ENCODE results near the gene RELT.
A peak's percentile ranks its signal among the peaks of the same experiment; 100 is the strongest.

The RELT gene

GRCh38 chr11:73389134-73389525, 12.9 kb downstream of the RELT start:
- peak overlapping the region; percentile 93 for H3K27ac ChIP-seq
- DNase-seq (ENCODE audit: low spot score): peak; percentile 44
- TF ChIP-seq CTCF (conservative IDR thresholded peaks at IDR 0.05; ENCODE audit: low read depth): no peak
- POLR2A ChIA-PET (ENCODE audit: low non-redundant PET): no interaction called here
- CTCF ChIA-PET: interaction anchor here (0.7 to 1.3 kb wide), 3 partner anchors 16 to 38 kb away, joined by 3 to 7 read pairs (median 3); no protein-coding TSS in a partner anchor

GRCh38 chr11:73389916-73390315, 13.7 kb downstream of the RELT start:
- DNase-seq (ENCODE audit: low spot score): no peak
- no peak for TF ChIP-seq CTCF (conservative IDR thresholded peaks at IDR 0.05; ENCODE audit: low read depth)
- H3K27ac ChIP-seq: peak overlapping the region; percentile 93
- CTCF ChIA-PET: interaction anchor here (0.6 to 1.3 kb wide), 2 partner anchors 38 to 271 kb away, joined by 3 read pairs; no protein-coding TSS in a partner anchor
- POLR2A ChIA-PET (ENCODE audit: low non-redundant PET): no interaction called here

GRCh38 chr11:73390601-73391565, 14.7 kb downstream of the RELT start:
- ChIA-PET CTCF (interaction anchor here (0.6 to 3.3 kb wide), 3 partner anchors 39 to 270 kb away, joined by 3 to 25 read pairs (median 3); no protein-coding TSS in a partner anchor), POLR2A (ENCODE audit: low non-redundant PET) (no interaction called here)
- TF ChIP-seq CTCF (conservative IDR thresholded peaks at IDR 0.05; ENCODE audit: low read depth): no peak
- peak overlapping the region; percentile 93 for H3K27ac ChIP-seq
- DNase-seq (ENCODE audit: low spot score): no peak

GRCh38 chr11:73391665-73392064, 15.5 kb downstream of the RELT start:
- ChIA-PET CTCF (interaction anchor here (3.3 kb wide), 1 partner anchor 41 kb away, joined by 25 read pairs; no protein-coding TSS in a partner anchor), POLR2A (ENCODE audit: low non-redundant PET) (no interaction called here)
- TF ChIP-seq CTCF (conservative IDR thresholded peaks at IDR 0.05; ENCODE audit: low read depth): no peak
- no peak for DNase-seq (ENCODE audit: low spot score)
- peak overlapping the region; percentile 93 for H3K27ac ChIP-seq

- TF ChIP-seq CTCF (conservative IDR thresholded peaks at IDR 0.05; ENCODE audit: low read depth): no peak
- ChIA-PET POLR2A (ENCODE audit: low non-redundant PET) (interaction anchor here (0.5 kb wide), 1 partner anchor 250 kb away, joined by 3 read pairs; no protein-coding TSS in a partner anchor), CTCF (interaction anchor here (0.7 to 3.3 kb wide), 7 partner anchors 9 to 86 kb away, joined by 3 to 25 read pairs (median 6); partner anchors contain the start of gene RELT)
- DNase-seq (ENCODE audit: low spot score): no peak
- peak overlapping the region; percentile 93 for H3K27ac ChIP-seq
Measured at GRCh38 chr11:73392108-73393010, 16.2 kb downstream of the RELT start.

GRCh38 chr11:73393011-73393380, 16.8 kb downstream of the RELT start:
- H3K27ac ChIP-seq: peak overlapping the region; percentile 93
- no peak for DNase-seq (ENCODE audit: low spot score)
- ChIA-PET CTCF (interaction anchor here (0.7 to 3.3 kb wide), 9 partner anchors 9 to 94 kb away, joined by 3 to 25 read pairs (median 5); partner anchors contain the start of gene RELT), POLR2A (ENCODE audit: low non-redundant PET) (interaction anchor here (0.5 kb wide), 1 partner anchor 250 kb away, joined by 3 read pairs; no protein-coding TSS in a partner anchor)
- TF ChIP-seq CTCF (conservative IDR thresholded peaks at IDR 0.05; ENCODE audit: low read depth): no peak
